ENCODE measurements around the gene SLC66A1.

SLC66A1 gene

DNA sequence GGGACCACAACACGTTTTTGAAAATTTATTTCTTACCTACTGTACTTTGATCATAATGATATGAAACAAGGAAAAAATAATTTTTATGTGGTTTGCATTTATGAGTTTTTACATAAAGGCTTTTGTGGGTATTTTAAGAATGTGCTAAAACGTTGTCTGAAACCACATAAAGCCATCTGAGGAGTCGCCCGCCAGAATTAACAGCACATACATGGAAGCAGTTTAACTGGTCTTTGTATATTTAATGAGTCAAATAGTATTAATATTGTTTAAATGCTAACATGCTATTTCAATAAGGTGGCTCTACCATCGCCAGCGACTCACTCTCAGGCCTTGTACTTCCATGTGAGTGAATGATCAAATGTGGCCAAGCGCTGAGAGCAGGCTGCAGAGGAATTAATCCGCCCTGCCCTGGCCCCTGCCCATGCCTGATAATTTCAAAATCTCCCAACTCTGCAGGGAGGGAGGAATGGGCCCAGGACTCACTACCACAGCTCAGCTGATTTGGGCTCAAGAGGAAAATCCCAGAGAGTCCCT is 49.6 kb downstream of the SLC66A1 start:
- DNase-seq (ENCODE audit: low read depth in 2 of 2), result no peak

DNA sequence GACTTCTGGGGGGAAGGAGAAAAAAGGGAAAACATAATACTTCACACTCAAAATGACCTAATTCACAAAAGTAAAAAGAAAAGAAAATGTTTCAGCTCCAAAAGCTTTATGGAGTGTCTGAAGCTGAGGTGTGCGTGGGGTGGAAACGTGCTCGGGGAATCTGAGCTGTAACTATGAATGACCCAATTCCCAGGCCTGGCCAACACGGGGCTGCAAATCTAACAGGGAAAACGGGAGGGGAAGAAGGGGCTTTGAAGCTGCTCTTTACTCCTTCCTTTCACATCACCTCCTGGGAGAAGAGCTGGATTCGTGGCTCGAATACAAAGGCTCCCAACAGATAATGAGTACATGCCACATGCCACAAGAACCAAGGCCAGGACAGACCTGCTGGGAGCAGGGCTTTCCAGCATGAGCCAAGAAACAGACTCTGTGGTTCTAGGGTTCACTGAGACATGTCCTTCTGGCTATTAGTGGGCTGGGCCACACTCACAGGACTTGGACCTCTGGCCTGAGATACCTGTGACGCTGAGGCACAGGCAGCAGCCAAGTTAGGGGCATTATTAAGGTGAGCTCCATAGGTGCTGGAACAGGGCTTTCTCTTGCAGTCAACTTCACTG is 51.5 kb downstream of the SLC66A1 start:
- no peak for DNase-seq (ENCODE audit: low read depth in 2 of 2)

DNA sequence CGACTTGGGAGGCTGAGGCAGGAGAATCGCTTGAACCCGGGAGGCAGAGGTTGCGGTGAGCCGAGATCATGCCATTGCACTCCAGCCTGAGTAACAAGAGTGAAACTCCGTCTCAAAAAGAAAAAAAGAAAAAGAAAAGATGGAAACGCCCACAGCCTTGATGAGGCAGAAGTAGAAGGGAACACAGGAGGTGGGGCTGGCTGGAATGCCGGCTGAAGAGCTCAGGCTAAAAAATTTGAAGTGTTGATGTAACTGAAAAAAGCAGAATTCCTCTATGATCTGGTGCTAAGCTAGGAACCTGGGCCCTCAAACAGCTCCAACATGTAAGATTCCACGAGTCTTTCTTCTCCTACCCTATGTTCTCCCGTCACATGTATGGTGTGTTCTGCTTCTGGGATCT is 53.6 kb downstream of the SLC66A1 start:
- no peak for DNase-seq (ENCODE audit: low read depth in 2 of 2)

DNA sequence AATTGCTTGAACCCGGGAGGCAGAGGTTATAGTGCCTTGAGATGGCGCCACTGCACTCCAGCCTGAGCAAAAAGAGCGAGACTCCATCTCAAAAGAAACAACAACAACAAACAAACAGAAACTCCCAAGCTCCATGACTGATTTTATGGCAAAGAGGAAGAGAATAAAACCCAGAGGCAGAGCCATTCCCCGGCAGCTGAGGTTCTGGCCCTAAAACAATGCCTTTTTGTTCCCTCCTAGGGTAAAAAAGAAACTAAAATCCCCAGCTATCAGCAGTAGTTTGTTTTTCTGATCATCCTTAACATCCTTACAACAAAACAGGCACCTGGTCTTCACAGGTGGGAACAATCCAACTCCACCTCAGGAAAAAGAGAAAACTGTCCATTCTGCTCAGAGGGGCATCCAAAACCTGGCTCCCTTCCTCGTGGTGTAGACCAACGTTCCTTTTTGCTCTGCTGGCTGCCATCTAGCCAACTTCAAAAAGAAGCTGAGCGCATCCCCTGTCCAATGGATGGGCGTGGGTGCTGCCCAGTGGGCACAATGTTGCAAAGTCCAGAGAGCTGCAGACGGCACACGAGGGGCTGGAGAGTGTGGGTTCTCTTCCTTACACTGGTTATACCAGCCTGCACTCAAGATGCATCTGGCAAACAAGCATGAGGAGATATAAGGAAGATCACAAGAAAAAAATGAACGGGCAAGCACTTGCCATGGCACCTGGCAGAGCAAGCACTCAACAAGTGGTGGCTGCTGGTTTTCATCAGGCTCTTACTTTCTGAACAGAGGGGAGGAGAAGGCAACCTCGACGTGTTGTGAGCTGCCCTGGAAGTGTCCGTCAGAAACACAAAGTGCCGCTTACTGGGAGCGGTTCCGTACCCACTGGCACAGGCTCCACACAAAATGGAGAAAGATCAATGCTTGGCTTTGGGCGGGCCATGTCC is 54.7 kb downstream of the SLC66A1 start:
- no peak for DNase-seq (ENCODE audit: low read depth in 2 of 2)

DNA sequence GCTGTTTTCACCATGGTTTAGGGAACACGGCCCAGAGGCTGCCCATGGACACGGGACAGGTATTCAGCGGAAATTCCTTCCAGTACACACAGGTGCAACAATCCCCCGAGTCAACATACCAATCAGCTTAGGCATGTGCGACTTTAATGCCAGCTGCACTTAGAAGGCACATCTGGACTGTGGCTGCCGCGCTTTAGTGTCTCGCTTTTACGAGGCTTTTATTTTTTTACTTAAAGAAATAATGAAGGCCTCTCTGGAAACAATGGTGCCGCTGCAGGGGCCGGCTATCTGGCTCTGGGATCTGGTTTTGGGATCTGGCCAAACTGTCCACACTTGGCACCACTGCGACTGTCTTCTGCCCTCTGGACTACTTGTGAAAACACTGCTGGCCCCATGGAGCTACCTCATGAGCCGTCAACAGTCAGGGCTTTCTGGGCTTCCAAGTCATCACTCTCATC is 55.5 kb downstream of the SLC66A1 start:
- DNase-seq (ENCODE audit: low read depth in 2 of 2), result no peak

DNA sequence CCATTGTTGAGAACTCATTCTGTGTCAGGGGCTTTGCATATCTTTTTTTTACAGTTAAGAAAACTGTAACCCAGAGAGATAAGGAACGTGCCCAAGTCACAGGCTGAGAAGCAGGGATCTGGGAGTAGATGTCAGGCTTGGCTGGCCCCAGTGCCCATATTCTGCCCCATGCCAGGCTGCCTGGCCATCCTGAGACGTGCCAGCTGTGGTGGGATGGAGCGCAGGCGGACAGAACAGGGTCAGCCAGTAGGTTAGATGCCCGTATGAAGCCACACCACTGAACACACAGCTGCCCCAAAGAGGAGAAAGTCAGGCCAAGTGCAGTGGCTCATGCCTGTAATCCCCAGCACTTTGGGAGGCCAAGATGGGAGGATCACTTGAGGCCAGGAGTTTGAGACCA is 55.9 kb downstream of the SLC66A1 start:
- no peak for DNase-seq (ENCODE audit: low read depth in 2 of 2)

DNA sequence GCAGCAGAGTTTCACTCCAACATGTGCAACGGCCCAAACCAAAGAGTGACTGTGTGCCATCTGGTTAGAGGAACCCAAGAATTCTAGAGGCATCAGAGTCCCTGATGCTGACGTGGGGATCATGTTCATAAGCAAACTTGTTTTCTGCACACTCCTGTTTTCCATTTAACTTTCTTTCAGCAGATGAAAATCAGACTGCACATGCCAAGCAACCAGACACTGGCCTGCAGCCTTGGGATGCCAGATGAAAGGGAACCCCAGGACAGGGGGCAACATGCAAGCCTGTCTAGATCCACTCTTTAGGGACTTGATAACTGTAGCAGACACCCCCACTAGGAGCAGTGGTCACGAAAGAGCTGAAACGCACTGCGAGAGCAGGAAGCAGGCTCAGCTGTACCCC is 56.8 kb downstream of the SLC66A1 start:
- DNase-seq (ENCODE audit: low read depth in 2 of 2), result no peak

DNA sequence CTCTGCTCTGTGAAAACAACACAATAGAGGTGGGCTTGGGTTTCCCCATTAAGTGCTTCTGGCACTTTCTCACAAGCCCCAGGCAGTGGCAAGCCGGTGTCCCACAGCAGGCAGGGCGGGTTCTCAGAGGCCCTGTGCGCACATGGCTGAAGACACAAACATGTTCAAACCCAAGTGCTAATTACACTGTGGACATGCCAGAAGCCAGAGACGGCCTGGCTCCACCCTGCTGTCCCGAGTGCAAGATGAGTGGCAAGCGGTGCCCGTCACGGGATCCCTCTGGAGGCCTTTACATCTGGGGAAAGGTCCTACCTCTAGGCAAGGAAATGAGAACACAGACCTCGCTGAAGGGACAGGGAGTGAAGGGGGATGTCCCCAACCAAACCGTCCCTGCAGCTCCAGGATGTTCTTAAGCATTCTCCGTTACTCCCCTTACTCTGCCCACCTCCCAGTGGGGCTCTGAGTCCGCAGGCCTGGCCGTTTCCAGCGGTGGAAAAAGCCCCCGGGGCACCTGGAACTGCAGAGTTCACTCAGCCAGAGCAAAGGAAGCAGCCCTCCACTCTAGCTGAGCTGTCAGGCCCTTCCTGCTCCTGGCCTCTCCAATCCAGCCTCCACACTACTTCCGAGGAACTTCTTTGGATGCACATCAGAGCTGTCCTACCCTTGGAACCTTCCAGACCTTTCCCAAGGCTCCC is 57.4 kb downstream of the SLC66A1 start:
- no peak for DNase-seq (ENCODE audit: low read depth in 2 of 2)

DNA sequence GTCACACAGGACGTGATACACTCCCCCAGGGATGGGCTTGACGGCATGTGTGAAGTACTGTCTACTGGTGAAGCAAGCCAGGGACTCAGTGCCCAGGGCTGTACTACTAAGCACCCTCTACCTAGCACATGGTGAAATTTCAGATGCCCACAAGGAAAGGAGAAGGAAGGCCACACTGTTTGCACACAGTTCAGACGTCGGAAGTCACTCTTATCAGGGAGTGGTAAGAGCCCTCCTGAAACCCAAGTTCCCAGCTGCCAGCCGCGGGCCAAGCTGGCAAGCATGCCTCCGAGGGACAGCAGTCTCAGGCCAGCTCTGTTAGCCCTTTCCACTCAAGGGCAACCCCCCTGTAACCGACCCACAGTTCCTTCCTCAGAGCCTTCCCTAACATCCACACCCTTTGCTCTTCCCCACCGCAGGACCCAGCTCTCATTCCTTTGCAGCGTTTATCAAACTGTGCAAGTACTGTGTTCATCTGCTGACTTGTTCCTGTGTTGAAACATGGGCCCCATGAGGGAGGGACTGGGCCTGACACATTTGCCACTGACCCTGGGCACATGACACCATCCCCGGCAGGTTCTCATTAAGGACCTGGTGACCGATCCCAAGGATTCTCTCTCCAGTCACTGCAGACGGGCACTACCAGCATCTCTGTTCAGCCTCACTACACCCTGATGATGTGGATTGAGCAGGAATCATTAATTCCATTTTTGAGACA is 58.5 kb downstream of the SLC66A1 start:
- no peak for DNase-seq (ENCODE audit: low read depth in 2 of 2)

DNA sequence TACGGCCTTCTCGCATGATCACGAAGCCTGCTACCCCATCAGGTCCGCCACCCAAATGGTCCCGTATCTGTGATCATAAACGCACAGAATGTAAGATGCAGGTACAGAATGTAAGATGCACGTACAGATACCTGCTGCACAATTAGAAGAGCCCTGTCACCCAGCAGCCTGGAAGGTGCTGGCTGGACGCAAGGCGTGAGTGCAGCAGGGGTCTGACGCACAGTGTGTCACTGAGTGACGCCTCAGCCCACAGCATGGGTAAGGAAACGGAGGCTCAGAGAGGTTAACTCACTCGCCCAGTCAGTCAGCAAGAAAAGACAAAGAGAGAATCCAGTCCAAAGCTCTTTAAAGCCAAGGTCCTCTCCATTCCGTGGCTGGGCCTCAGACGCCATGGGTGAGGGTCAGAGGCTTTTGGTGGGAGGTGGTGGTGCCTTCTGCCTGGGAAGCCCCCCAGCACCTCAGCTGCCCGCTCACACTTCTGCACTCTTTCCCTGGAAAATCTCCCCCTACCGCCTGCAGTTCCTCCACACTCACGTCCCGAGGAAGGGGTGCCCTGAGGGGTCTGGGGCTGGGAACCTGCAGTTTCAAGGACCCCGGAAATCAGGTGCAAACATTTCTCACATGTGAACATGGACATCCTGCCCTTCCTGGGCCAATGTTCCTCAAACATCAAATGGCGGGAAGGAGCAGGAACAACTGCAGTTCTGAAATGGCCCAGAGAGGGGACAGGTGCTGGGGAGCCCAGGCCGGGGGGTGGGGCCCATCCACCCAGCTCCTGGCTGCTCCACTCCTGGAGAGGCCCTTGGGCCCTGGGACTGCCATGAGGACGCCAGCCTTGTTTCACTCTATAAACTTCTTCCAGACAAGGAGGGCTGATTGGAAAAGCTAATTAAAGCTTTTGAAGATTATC is 59.4 kb downstream of the SLC66A1 start:
- DNase-seq (ENCODE audit: low read depth in 2 of 2), result no peak

DNA sequence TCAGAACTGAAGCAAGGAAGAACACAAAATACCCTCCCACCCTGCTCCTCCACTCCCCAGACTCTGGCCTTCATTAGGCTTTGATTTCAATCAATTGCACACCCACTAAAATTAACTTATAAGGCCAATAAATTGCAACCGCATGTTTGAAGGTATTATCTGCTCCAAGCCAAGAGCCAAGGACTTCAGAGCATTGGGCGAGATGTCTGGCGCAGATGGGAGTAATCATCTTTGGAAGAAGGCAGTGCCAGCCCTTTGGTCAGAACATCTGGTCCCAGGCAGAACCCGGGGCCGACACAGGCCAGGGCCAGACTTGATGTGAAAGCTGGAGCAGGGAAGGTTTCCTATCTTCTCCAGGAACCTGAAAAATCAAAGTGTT is 60.0 kb downstream of the SLC66A1 start:
- no peak for DNase-seq (ENCODE audit: low read depth in 2 of 2)

DNA sequence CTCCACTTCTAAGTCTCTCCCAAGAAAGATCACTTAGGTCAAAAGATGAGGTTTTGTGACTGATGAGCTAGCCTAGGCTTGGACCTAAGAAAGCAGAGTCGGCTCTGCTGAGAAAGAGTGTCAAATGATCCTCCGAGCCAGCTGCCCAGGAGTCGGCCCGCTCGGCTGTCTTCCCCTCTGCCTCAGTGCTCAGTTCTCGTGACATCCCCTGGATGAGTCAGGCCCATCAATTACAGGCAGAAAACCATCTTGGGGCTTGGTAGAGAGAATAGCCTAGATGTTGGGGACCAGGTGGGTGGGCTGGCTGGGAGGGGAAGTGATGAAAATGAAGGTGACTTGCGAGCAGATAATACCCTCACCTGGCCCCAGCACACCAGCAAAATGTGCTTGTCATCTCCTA is 60.5 kb downstream of the SLC66A1 start:
- no peak for DNase-seq (ENCODE audit: low read depth in 2 of 2)

DNA sequence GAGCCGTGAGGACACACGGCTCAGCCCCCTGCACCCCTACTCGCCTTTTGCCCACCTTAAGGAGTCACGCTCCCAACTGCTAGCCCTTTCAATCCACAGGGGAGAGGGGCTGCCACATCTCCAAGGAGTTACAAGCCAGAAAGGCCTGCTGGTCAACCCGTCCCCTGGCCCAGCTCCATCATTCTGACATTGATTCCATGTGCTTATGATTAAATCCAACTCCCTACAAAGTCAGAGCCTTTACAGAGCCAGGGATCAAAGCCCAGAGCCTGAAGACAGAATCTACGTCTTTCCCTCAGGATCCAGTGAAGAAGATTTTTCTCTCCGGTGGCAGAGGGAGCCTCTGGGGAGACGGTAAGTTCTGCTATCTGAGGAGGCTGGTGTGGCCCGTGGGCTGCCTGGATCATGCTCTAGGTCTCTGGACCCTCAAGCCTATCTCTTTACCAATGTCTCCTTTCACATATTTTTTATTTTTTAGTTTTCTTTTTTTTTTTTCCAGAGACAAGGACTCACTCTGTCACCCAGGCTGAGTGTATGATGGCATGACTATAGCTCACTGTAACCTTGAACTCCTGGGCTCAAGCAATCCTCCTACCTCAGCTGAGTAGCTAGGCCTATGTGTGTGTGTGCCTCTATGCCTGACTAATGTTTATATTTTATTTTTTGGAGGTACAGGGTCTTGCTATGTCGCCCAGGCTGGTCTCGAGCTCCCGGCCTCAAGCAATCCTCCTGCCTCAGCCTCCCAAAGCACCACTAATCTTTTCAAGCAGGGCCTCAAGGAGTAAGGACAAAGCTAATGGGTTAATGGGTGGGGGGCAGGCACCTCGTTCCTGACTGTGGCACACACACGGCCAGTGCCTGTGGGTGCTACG is 61.3 kb downstream of the SLC66A1 start:
- no peak for DNase-seq (ENCODE audit: low read depth in 2 of 2)

DNA sequence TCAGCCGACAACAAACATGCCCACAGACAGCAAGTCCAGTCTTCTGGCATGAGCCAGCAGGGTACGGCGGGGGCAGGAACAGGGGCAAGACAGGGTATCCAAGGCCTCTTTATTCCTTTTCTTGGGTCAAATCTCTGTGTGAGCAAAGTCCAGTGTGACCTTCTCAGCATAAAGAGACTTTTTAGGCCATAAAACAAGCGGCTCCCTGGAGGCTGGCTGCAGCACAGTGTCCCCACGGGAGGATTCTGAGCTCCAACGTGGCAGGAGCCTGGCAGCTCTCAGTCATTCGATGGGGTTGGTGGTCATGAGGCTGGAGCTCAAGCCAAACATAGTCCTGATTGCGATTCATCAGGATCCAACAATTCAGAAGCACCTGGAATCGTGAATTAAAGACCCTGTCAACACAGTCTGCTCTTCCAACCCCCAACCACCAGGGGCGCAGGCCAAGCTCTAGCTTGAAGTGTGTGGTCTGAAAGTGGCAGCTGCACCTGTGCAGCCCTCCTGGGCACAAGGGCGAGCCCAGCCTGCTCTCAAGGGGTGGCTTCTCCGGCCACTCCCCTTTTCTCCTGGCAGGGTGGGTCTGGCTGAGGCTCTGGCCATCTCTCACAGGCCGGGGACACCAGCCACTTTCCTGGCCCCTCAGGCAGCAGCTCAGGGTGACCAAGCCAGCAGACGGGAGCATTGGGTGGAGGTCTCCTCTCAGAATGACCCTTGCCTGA is 62.1 kb downstream of the SLC66A1 start:
- DNase-seq (ENCODE audit: low read depth in 2 of 2), result no peak

DNA sequence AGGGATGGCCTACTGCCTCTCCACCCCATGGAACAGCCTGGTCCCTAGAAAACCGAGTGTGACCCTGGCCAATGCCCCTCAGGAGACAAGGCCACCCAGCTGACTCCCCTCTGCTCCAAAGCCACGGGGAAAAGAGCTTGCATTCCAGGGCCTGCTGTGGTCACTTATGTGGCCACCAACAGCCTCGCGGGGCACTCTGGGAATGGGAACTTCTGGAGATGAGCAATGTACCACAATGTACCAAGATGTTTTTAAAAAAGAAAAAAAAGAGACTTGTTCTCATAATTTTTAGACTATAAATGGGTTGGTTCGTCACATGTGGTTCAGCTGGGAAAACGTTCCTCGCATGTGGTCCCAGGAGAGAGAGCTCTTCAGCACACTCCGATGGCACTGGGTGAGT is 62.8 kb downstream of the SLC66A1 start:
- no peak for DNase-seq (ENCODE audit: low read depth in 2 of 2)

DNA sequence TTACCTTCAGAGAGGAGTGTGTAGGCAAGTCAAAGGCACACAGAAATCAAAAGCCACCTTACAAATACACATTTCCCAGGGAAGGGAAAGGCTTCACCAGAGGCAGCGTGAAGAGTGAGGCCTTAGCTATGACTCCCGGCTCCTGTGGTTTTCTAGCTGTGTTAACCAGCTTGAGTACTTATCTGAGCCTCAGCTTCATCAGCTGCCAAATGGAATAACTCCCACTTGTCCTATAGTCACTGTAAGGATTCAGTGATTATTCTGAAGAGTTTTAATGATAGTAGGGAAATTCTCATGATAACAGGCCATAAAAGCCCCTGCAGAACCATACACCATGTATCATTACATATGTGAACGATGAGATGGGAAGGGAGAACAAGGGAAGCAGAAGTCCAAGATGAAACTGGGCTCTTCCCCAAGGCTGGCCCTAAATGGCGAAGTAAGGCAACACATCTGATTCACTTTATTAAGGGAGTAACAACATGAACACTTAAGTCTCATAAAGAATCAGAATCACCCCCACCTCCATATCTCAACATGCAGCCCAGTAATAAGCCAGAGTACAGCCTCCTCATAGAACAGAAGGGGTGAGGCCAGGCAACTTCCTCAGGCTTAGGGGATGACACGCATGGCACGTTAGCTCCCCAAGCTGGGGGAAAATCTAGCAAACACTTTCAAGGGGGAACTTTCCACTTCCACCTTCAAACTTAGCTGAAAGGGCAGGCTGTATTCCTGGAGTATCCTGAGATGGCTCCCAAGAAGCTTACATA is 63.7 kb downstream of the SLC66A1 start:
- no peak for DNase-seq (ENCODE audit: low read depth in 2 of 2)

DNA sequence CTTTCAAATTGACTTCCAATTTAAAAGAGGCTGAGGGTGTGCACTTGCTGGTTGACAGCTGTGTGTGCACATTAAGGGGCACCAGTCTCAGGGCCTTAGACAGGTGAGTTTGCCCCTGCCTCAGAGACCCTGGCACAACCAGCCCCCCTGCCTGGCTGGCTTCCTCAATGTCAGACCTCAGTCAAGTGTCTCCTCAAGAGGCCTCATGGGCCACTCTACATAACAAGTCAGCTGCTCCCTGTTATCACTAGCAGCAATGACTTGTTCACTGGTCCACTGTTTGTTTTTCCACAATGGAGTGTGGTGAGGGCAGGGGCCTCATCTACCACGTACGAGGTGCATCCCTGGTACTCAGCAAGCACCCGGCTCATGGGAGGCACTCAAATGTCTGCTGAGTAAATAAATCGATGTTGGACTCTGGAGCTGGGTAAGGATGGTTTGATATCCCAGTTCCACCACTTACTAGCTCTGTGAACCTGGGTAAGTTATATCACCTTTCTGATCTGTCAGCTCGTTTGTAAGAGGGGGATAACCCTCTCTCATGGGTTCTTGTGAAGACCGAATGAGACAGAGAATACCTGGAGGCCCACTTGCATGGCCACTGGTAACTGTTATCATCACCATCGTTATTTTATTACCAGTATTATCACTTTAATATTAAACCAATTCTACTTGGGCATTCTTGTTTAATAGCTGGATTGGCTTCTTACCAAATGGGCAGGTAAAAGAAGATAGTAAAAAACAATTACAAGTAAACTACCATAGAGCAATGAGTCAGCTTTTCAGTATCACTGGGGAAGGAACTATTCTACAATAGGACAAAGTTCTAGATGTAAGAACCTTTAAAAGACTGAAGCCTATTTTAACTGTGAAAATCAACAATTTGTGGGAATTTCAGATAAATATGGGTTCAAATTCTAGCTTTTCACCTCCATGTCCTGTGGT is 64.6 kb downstream of the SLC66A1 start:
- DNase-seq (ENCODE audit: low read depth in 2 of 2), result no peak
